Measurements from ENCODE around the gene TH. TPM values are rescaled to one million over a fixed set of nuclear protein-coding genes. Genes with fewer than 3 reads are reported as not detected.

Gene TH
- total and polyA plus RNA-seq, 2 of the 4 experiments (the other 2 are of a cell fraction): 0.10 TPM; not detected in 1

GRCh38 chr11:2158966-2159365, 12.6 kb downstream of the TH start:
- no TSS peak for BruUV-seq (replicated peaks)
- no peak overlapping the region for H4K8ac ChIP-seq (ENCODE audit: low read depth in 2 of 2, low read length in 2 of 2)
- H2AK5ac ChIP-seq (ENCODE audit: low read depth, low read length): no peak overlapping the region
- H2BK20ac ChIP-seq (ENCODE audit: low read depth, low read length): no peak overlapping the region
- no peak overlapping the region for H3K4me2 ChIP-seq (ENCODE audit: low read depth, low read length)
- H3K14ac ChIP-seq (replicated peaks; ENCODE audit: low read depth, low read length): no peak overlapping the region
- dilution Hi-C loops (cut with HindIII; ENCODE audit: low sequenced_read_pairs, unreplicated experiment): no loop called here
- ATAC-seq (ENCODE audit: low read depth) (no peak), DNase-seq (no peak)
- peaks cover 5% of the 10 kb centered on the region; the same call in 1 of the 2 replicates for H3K27me3 ChIP-seq (ENCODE audit: control insufficient read depth, insufficient read depth, low read length)
- no peak overlapping the region for H3K9ac ChIP-seq (ENCODE audit: low read depth, low read length)
- no peaks in the 10 kb centered on the region for H3K79me1 ChIP-seq (ENCODE audit: low read depth in 1 of 2, low read length in 2 of 2)
- no peaks in the 10 kb centered on the region for H3K9me3 ChIP-seq (ENCODE audit: control insufficient read depth, insufficient read depth, low read length)
- H3K4ac ChIP-seq (ENCODE audit: low read depth, low read length): no peak overlapping the region
- in situ Hi-C loops (cut with MboI; ENCODE audit: low sequenced_read_pairs): no loop called here
- intact Hi-C loops (cut with micrococcal nuclease): no loop called here
- H3K36me3 ChIP-seq (ENCODE audit: control insufficient read depth, insufficient read depth, low read length): no peaks in the 10 kb centered on the region
- no peak overlapping the region for H2BK5ac ChIP-seq (ENCODE audit: low read depth, low read length, poor library complexity, severe bottlenecking)
- no peak overlapping the region for H3K4me3 ChIP-seq (ENCODE audit: insufficient read depth, low read depth, low read length)
- no peak overlapping the region for H2AK9ac ChIP-seq (replicated peaks; ENCODE audit: low read depth, low read length, poor library complexity)
- H3K23ac ChIP-seq (ENCODE audit: low read depth, low read length): no peak overlapping the region
- no peak overlapping the region for H3K27ac ChIP-seq (ENCODE audit: insufficient read depth, low read length)
- H2BK15ac ChIP-seq (ENCODE audit: low read depth, low read length): no peak overlapping the region
- ChIA-PET CTCF (interaction anchor here (0.7 kb wide), 1 partner anchor 8 kb away, joined by 4 read pairs; no protein-coding TSS in a partner anchor), POLR2A (ENCODE audit: unreplicated experiment) (no interaction called here)
- H2AFZ ChIP-seq (replicated peaks; ENCODE audit: low read length, poor library complexity): no peak overlapping the region
- H2BK120ac ChIP-seq (ENCODE audit: low read depth, low read length): no peak overlapping the region
- no peak overlapping the region for H4K91ac ChIP-seq (ENCODE audit: insufficient read depth, low read depth, low read length)
- H3K18ac ChIP-seq (ENCODE audit: low read depth, low read length): no peak overlapping the region
- H3K4me1 ChIP-seq (ENCODE audit: control insufficient read depth, insufficient read depth, low read length): no peaks in the 10 kb centered on the region
- no peak overlapping the region for H4K5ac ChIP-seq (ENCODE audit: low read depth, low read length)
- TF ChIP-seq FOS (IDR thresholded peaks at IDR 0.05; ENCODE audit: low read depth, low read length) (no peak), NFE2L2 (IDR thresholded peaks at IDR 0.05; ENCODE audit: low read depth, low read length) (no peak), POLR2A (IDR thresholded peaks at IDR 0.05; ENCODE audit: low read depth, low read length) (no peak), USF2 (IDR thresholded peaks at IDR 0.05; ENCODE audit: low read depth, low read length) (no peak), SMC3 (IDR thresholded peaks at IDR 0.05; ENCODE audit: low read depth, low read length) (no peak), CEBPB (IDR thresholded peaks at IDR 0.05; ENCODE audit: low read depth, low read length) (no peak), MXI1 (IDR thresholded peaks at IDR 0.05; ENCODE audit: borderline replicate concordance, low read depth, low read length) (no peak), RAD21 (IDR thresholded peaks at IDR 0.05; ENCODE audit: low read length) (no peak), CHD1 (IDR thresholded peaks at IDR 0.05; ENCODE audit: low read depth, low read length) (no peak), CTCF (conservative IDR thresholded peaks at IDR 0.05; ENCODE audit: low read depth, low read length) (no peak), ELK1 (IDR thresholded peaks at IDR 0.05; ENCODE audit: borderline replicate concordance, low read depth, low read length) (no peak), RFX5 (IDR thresholded peaks at IDR 0.05; ENCODE audit: low read depth, low read length) (no peak), BHLHE40 (IDR thresholded peaks at IDR 0.05; ENCODE audit: low read depth, low read length) (no peak), RCOR1 (IDR thresholded peaks at IDR 0.05; ENCODE audit: insufficient replicate concordance, low read length) (no peak), MAZ (IDR thresholded peaks at IDR 0.05; ENCODE audit: borderline replicate concordance, low read depth, low read length) (no peak), MAFK (IDR thresholded peaks at IDR 0.05; ENCODE audit: low read depth, low read length) (no peak)
- no CpG with 5 or more reads among the region's 10 CpGs for WGBS, 2 experiments (ENCODE audit: extremely low coverage in 2 of 2, insufficient read length in 1 of 2)
- H3K9me1 ChIP-seq (ENCODE audit: insufficient read depth, low read length): no peaks in the 10 kb centered on the region
- H4K20me1 ChIP-seq (ENCODE audit: insufficient read depth, low read length): no peaks in the 10 kb centered on the region
- no peak overlapping the region for H3K56ac ChIP-seq (ENCODE audit: extremely low read depth, insufficient read depth, low read length)
